ENCODE measurements around the gene DAB2. TPM values are rescaled to one million over a fixed set of nuclear protein-coding genes. Genes with fewer than 3 reads are reported as not detected.
A peak's percentile ranks its signal among the peaks of the same experiment; 100 is the strongest.

Gene DAB2
- 2.3 and 2.7 TPM in 2 replicates for total RNA-seq (2021)
- long read RNA-seq, full-length matches to known transcripts: 6 of 6 reads
- long read RNA-seq, partial matches to known transcripts: 0 of 6 reads
- long read RNA-seq, other reads (novel, unspliced or antisense): 0 of 6 reads

DNA sequence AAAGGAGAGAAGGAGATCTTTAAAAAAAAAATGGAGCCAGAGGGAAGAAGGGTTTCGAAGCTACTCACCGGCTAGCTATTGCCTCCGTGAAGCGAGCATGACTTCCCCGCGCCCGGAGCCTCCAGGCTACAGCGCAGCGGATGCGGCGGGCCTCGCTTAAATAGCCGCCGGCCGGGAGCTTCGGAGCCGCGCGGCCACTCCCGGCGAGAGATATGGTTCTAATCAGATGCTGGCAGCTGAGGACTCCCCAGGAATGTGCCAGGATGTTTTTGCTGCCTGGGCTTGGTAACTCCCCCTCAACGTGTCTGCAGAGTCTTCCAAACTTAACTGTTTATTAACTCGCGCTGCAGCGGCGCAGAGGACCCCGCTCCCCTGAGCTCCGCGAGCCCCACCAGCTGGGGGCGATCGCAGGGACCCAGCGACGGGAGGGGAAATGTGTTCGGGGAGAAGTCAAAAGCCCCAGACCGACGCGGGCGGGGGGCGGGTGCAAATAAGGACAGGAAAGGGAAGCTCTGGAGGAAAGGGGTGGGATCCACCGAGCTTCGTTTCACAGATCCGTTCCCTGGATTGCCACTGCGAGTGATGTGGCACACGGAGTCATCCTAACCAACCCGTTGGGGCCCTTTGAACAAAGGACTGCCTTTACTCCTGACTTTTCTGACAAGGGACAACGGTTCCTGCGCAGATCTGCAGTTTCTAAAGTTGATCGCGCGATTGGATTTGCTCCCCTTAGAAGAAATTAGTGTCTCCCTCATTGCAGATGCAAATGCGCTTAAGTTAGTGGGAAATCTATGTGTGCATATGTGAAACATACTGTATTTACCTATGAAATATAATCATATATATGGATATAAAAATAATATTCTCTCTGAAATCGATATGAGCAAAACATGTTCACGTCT lies at the start of gene DAB2:
TSS of gene DAB2 (minus strand) at position 245 of the 902 bp plus-strand sequence. CDS start 30,660 bp downstream, outside the sequence.
- Histone ChIP-seq H3K79me2 (ENCODE audit: insufficient read depth, low read length) (no peaks in the 10 kb centered on the region), H3K9ac (ENCODE audit: extremely low read depth, insufficient read length, low read length) (peak within 1 kb of the TSS; percentile 56), H4K20me1 (ENCODE audit: control insufficient read depth, insufficient read depth, insufficient read length) (no peaks in the 10 kb centered on the region), H3K23ac (ENCODE audit: insufficient read length, low read depth, low read length) (no peak within 1 kb of the TSS), H2AFZ (ENCODE audit: low read length) (peak within 1 kb of the TSS; percentile 79), H3K27me3 (ENCODE audit: insufficient read depth, low read length) (no peaks in the 10 kb centered on the region), H3K14ac (ENCODE audit: insufficient read depth, low read length) (peak within 1 kb of the TSS; percentile 77; the same call in 1 of the 2 replicates), H2BK12ac (ENCODE audit: insufficient read length, low read depth, low read length) (no peak within 1 kb of the TSS), H3K56ac (ENCODE audit: insufficient read length, low read depth, low read length) (no peak within 1 kb of the TSS), H2AK5ac (ENCODE audit: insufficient read length, low read length) (no peak within 1 kb of the TSS), H2BK20ac (ENCODE audit: low read depth, low read length, poor library complexity, severe bottlenecking) (no peak within 1 kb of the TSS), H3K79me1 (ENCODE audit: insufficient read depth, low read depth, low read length, poor library complexity, severe bottlenecking) (no peaks in the 10 kb centered on the region), H2BK15ac (ENCODE audit: low read depth, low read length) (no peak within 1 kb of the TSS), H3T11ph (ENCODE audit: low read length) (no peak within 1 kb of the TSS), H3K18ac (ENCODE audit: insufficient read length, low read depth, low read length) (peak within 1 kb of the TSS; percentile 62), H3K4ac (ENCODE audit: low read depth, low read length) (no peak within 1 kb of the TSS), H3K9me3 (ENCODE audit: control insufficient read depth, low read depth, low read length) (no peaks in the 10 kb centered on the region), H2BK120ac (ENCODE audit: low read depth, low read length, poor library complexity, severe bottlenecking) (no peak within 1 kb of the TSS), H3K23me2 (ENCODE audit: insufficient read length, low read depth, low read length, poor library complexity, severe bottlenecking) (peaks cover 14% of the 10 kb centered on the region), H4K91ac (ENCODE audit: insufficient read length, low read depth, low read length) (no peak within 1 kb of the TSS), H3K4me2 (ENCODE audit: insufficient read depth, insufficient read length, low read length) (peak within 1 kb of the TSS; percentile 77), H4K5ac (ENCODE audit: insufficient read length, low read depth, low read length) (no peak within 1 kb of the TSS), H3K4me1 (ENCODE audit: insufficient read depth, low read length) (peaks cover 3% of the 10 kb centered on the region; the same call in 1 of the 2 replicates), H3K27ac (ENCODE audit: insufficient read length, low read depth, low read length) (no peak within 1 kb of the TSS), H4K8ac (replicated peaks; ENCODE audit: insufficient read length, low read depth, low read length) (no peak within 1 kb of the TSS), H2BK5ac (ENCODE audit: insufficient read length, low read length) (no peak within 1 kb of the TSS)
- no CpG with 5 or more reads among the region's 53 CpGs for WGBS (ENCODE audit: extremely low coverage, insufficient read length, low lambda C conversion rate)
- Mint-ChIP-seq H3K27me3 (ENCODE audit: low read depth) (peaks cover 31% of the 10 kb centered on the region), H3K4me3 (peak within 1 kb of the TSS; percentile 76 to 88), H3K36me3 (ENCODE audit: insufficient read depth in 1 of 3, low read depth in 3 of 3) (no peaks in the 10 kb centered on the region), H3K4me1 (peaks cover 40 to 41% of the 10 kb centered on the region in 2 experiments), H3K27ac (peak within 1 kb of the TSS in 1 of 3 experiments; percentile 82; a peak in 2 of 7 replicates), H3K9me3 (no peaks in the 10 kb centered on the region)
- peak; percentile 91 for DNase-seq
- TF ChIP-seq, protein P1, sequence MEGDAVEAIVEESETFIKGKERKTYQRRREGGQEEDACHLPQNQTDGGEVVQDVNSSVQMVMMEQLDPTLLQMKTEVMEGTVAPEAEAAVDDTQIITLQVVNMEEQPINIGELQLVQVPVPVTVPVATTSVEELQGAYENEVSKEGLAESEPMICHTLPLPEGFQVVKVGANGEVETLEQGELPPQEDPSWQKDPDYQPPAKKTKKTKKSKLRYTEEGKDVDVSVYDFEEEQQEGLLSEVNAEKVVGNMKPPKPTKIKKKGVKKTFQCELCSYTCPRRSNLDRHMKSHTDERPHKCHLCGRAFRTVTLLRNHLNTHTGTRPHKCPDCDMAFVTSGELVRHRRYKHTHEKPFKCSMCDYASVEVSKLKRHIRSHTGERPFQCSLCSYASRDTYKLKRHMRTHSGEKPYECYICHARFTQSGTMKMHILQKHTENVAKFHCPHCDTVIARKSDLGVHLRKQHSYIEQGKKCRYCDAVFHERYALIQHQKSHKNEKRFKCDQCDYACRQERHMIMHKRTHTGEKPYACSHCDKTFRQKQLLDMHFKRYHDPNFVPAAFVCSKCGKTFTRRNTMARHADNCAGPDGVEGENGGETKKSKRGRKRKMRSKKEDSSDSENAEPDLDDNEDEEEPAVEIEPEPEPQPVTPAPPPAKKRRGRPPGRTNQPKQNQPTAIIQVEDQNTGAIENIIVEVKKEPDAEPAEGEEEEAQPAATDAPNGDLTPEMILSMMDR (conservative IDR thresholded peaks at IDR 0.05): peak; percentile 77

Data from H9 (cell line).